Measurements from ENCODE around the gene MERTK.
A peak's percentile ranks its signal among the peaks of the same experiment; 100 is the strongest.
"Not testable (repeated sequence)": the region's sequence is repeated elsewhere in the genome, so short reads cannot be mapped to it uniquely, and the experiment has no call there.

MERTK gene

GRCh38 chr2:111963086-111963485 lies 64.7 kb downstream of the MERTK start:
- DNase-seq (ENCODE audit: low spot score in 2 of 2) = peak; percentile 70 to 75
- H3K9me3 ChIP-seq; H3K36me3 ChIP-seq (replicated peaks); in situ Hi-C loops (cut with MboI; ENCODE audit: low sequenced_read_pairs); H3K27me3 ChIP-seq (ENCODE audit: low read depth); H3K4me3 ChIP-seq: not testable (repeated sequence)
- peaks cover 16% of the 10 kb centered on the region for H3K4me1 ChIP-seq

- in situ Hi-C loops (cut with MboI; ENCODE audit: low sequenced_read_pairs); H3K36me3 ChIP-seq (replicated peaks); H3K27me3 ChIP-seq (ENCODE audit: low read depth); H3K4me3 ChIP-seq; H3K9me3 ChIP-seq: not testable (repeated sequence)
- peaks cover 16% of the 10 kb centered on the region for H3K4me1 ChIP-seq
- DNase-seq (ENCODE audit: low spot score in 2 of 2) = peak in 1 of 2 experiments; percentile 56
These were observed 65.1 kb downstream of the MERTK start for GRCh38 chr2:111963508-111963907.

GRCh38 chr2:111965062-111965461 lies 66.7 kb downstream of the MERTK start:
- Histone ChIP-seq H3K4me3 (no peak overlapping the region), H3K4me1 (peaks cover 16% of the 10 kb centered on the region), H3K36me3 (replicated peaks) (no peaks in the 10 kb centered on the region), H3K9me3 (no peaks in the 10 kb centered on the region), H3K27me3 (ENCODE audit: low read depth) (no peaks in the 10 kb centered on the region)
- no peak for DNase-seq (ENCODE audit: low spot score in 2 of 2)
- in situ Hi-C loops (cut with MboI; ENCODE audit: low sequenced_read_pairs) = no loop called here

GRCh38 chr2:111966241-111966640 lies 67.8 kb downstream of the MERTK start:
- Histone ChIP-seq H3K4me3 (no peak overlapping the region), H3K36me3 (replicated peaks) (no peaks in the 10 kb centered on the region), H3K27me3 (ENCODE audit: low read depth) (no peaks in the 10 kb centered on the region), H3K4me1 (peaks cover 16% of the 10 kb centered on the region), H3K9me3 (no peaks in the 10 kb centered on the region)
- DNase-seq (ENCODE audit: low spot score in 2 of 2) = no peak
- in situ Hi-C loops (cut with MboI; ENCODE audit: low sequenced_read_pairs) = no loop called here

- in situ Hi-C loops (cut with MboI; ENCODE audit: low sequenced_read_pairs) = no loop called here
- no peaks in the 10 kb centered on the region for H3K9me3 ChIP-seq
- H3K27me3 ChIP-seq (ENCODE audit: low read depth) = no peaks in the 10 kb centered on the region
- no peak for DNase-seq (ENCODE audit: low spot score in 2 of 2)
- no peak overlapping the region for H3K4me3 ChIP-seq
- H3K4me1 ChIP-seq = peaks cover 16% of the 10 kb centered on the region
- no peaks in the 10 kb centered on the region for H3K36me3 ChIP-seq (replicated peaks)
These were observed 68.6 kb downstream of the MERTK start for GRCh38 chr2:111967018-111967417.

GRCh38 chr2:111970453-111970852 lies 72.0 kb downstream of the MERTK start:
- Histone ChIP-seq H3K4me1 (no peaks in the 10 kb centered on the region), H3K27me3 (ENCODE audit: low read depth) (no peaks in the 10 kb centered on the region), H3K4me3 (no peak overlapping the region), H3K36me3 (replicated peaks) (no peaks in the 10 kb centered on the region), H3K9me3 (no peaks in the 10 kb centered on the region)
- DNase-seq (ENCODE audit: low spot score in 2 of 2) = no peak
- in situ Hi-C loops (cut with MboI; ENCODE audit: low sequenced_read_pairs) = no loop called here

GRCh38 chr2:111972955-111973565 lies 74.7 kb downstream of the MERTK start:
- Histone ChIP-seq H3K4me1 (no peaks in the 10 kb centered on the region), H3K9me3 (no peaks in the 10 kb centered on the region), H3K36me3 (replicated peaks) (no peaks in the 10 kb centered on the region), H3K4me3 (no peak overlapping the region), H3K27me3 (ENCODE audit: low read depth) (no peaks in the 10 kb centered on the region)
- no peak for DNase-seq (ENCODE audit: low spot score in 2 of 2)
- in situ Hi-C loops (cut with MboI; ENCODE audit: low sequenced_read_pairs) = no loop called here

- Histone ChIP-seq H3K9me3 (no peaks in the 10 kb centered on the region), H3K36me3 (replicated peaks) (no peaks in the 10 kb centered on the region), H3K4me1 (peaks cover 2% of the 10 kb centered on the region; the same call in 1 of the 2 replicates), H3K27me3 (ENCODE audit: low read depth) (no peaks in the 10 kb centered on the region), H3K4me3 (no peak overlapping the region)
- DNase-seq (ENCODE audit: low spot score in 2 of 2) = no peak
- in situ Hi-C loops (cut with MboI; ENCODE audit: low sequenced_read_pairs) = no loop called here
These were observed 75.3 kb downstream of the MERTK start for GRCh38 chr2:111973701-111974100.

- peaks cover 2% of the 10 kb centered on the region; the same call in 1 of the 2 replicates for H3K4me1 ChIP-seq
- no peaks in the 10 kb centered on the region for H3K36me3 ChIP-seq (replicated peaks)
- no peaks in the 10 kb centered on the region for H3K27me3 ChIP-seq (ENCODE audit: low read depth)
- H3K9me3 ChIP-seq = no peaks in the 10 kb centered on the region
- in situ Hi-C loops (cut with MboI; ENCODE audit: low sequenced_read_pairs) = no loop called here
- no peak overlapping the region for H3K4me3 ChIP-seq
- DNase-seq (ENCODE audit: low spot score in 2 of 2) = no peak
These were observed 76.7 kb downstream of the MERTK start for GRCh38 chr2:111975053-111975552.

GRCh38 chr2:111975819-111976218 lies 77.4 kb downstream of the MERTK start:
- in situ Hi-C loops (cut with MboI; ENCODE audit: low sequenced_read_pairs) = no loop called here
- Histone ChIP-seq H3K36me3 (replicated peaks) (0 out of 2 replicates have a peak, but pooled peaks cover 2% of the 10 kb centered on the region), H3K27me3 (ENCODE audit: low read depth) (no peaks in the 10 kb centered on the region), H3K9me3 (no peaks in the 10 kb centered on the region), H3K4me3 (no peak overlapping the region), H3K4me1 (peaks cover 2% of the 10 kb centered on the region; the same call in 1 of the 2 replicates)
- no peak for DNase-seq (ENCODE audit: low spot score in 2 of 2)

- Histone ChIP-seq H3K27me3 (ENCODE audit: low read depth) (no peaks in the 10 kb centered on the region), H3K4me1 (peaks cover 2% of the 10 kb centered on the region; the same call in 1 of the 2 replicates), H3K4me3 (no peak overlapping the region), H3K36me3 (replicated peaks) (0 out of 2 replicates have a peak, but pooled peaks cover 4% of the 10 kb centered on the region), H3K9me3 (no peaks in the 10 kb centered on the region)
- in situ Hi-C loops (cut with MboI; ENCODE audit: low sequenced_read_pairs) = no loop called here
- DNase-seq (ENCODE audit: low spot score in 2 of 2) = no peak
These were observed 78.8 kb downstream of the MERTK start for GRCh38 chr2:111977240-111977639.

GRCh38 chr2:111978452-111979170 lies 80.2 kb downstream of the MERTK start:
- DNase-seq (ENCODE audit: low spot score in 2 of 2) = peak in 1 of 2 experiments; percentile 43
- no peaks in the 10 kb centered on the region for H3K27me3 ChIP-seq (ENCODE audit: low read depth)
- H3K36me3 ChIP-seq (replicated peaks) = peaks cover 11% of the 10 kb centered on the region; the same call in 1 of the 2 replicates
- no peaks in the 10 kb centered on the region for H3K9me3 ChIP-seq
- in situ Hi-C loops (cut with MboI; ENCODE audit: low sequenced_read_pairs) = no loop called here
- no peak overlapping the region for H3K4me3 ChIP-seq
- H3K4me1 ChIP-seq = peaks cover 2% of the 10 kb centered on the region; the same call in 1 of the 2 replicates

GRCh38 chr2:111981666-111982065 lies 83.3 kb downstream of the MERTK start:
- in situ Hi-C loops (cut with MboI; ENCODE audit: low sequenced_read_pairs) = no loop called here
- no peaks in the 10 kb centered on the region for H3K27me3 ChIP-seq (ENCODE audit: low read depth)
- H3K9me3 ChIP-seq = no peaks in the 10 kb centered on the region
- H3K4me1 ChIP-seq = peaks cover 13% of the 10 kb centered on the region
- no peak for DNase-seq (ENCODE audit: low spot score in 2 of 2)
- H3K36me3 ChIP-seq (replicated peaks) = peaks cover 15% of the 10 kb centered on the region
- no peak overlapping the region for H3K4me3 ChIP-seq

GRCh38 chr2:111982822-111983221 lies 84.4 kb downstream of the MERTK start:
- Histone ChIP-seq H3K36me3 (replicated peaks) (peaks cover 15% of the 10 kb centered on the region), H3K9me3 (no peaks in the 10 kb centered on the region), H3K4me3 (no peak overlapping the region), H3K4me1 (peaks cover 17% of the 10 kb centered on the region), H3K27me3 (ENCODE audit: low read depth) (no peaks in the 10 kb centered on the region)
- DNase-seq (ENCODE audit: low spot score in 2 of 2) = no peak
- in situ Hi-C loops (cut with MboI; ENCODE audit: low sequenced_read_pairs) = no loop called here
